ENCODE measurements around the gene FIGLA. TPM values are rescaled to one million over a fixed set of nuclear protein-coding genes. Genes with fewer than 3 reads are reported as not detected.

FIGLA gene
- total and polyA plus RNA-seq, 2 of the 8 experiments (the other 6 are each of a cell fraction or from before 2014, with no cell fraction given): not detected

GRCh38 chr2:70834881-70835280 is 44.4 kb upstream of the FIGLA start:
- Histone ChIP-seq H3K4me3 (ENCODE audit: extremely low read depth in 1 of 4, insufficient read depth in 2 of 4, low read depth in 3 of 4, low read length in 4 of 4) (no peak overlapping the region), H3K9me3 (ENCODE audit: insufficient read depth in 2 of 2, low read depth in 1 of 2, low read length in 1 of 2) (no peaks in the 10 kb centered on the region), H4K8ac (ENCODE audit: extremely low read depth, insufficient read depth, low read length) (no peak overlapping the region), H3K36me3 (ENCODE audit: control insufficient read depth in 2 of 4, insufficient read depth in 4 of 4, low read length in 3 of 4) (no peaks in the 10 kb centered on the region), H3K79me1 (ENCODE audit: low read depth, low read length) (no peaks in the 10 kb centered on the region), H2BK20ac (ENCODE audit: low read length) (no peak overlapping the region), H3K9ac (replicated peaks in 1 of 4; ENCODE audit: extremely low read depth in 1 of 4, low read depth in 3 of 4, low read length in 3 of 4) (no peak overlapping the region), H3K18ac (ENCODE audit: extremely low read depth, low read length) (no peak overlapping the region), H4K5ac (ENCODE audit: insufficient read length, low read depth, low read length) (no peak overlapping the region), H2BK12ac (ENCODE audit: low read depth, low read length) (no peak overlapping the region), H2AK5ac (ENCODE audit: low read depth, low read length) (no peak overlapping the region), H3K23ac (ENCODE audit: insufficient read length) (no peak overlapping the region), H2BK15ac (ENCODE audit: low read length) (no peak overlapping the region), H3K79me2 (ENCODE audit: control insufficient read depth in 1 of 2, insufficient read depth in 2 of 2, low read length in 2 of 2) (no peaks in the 10 kb centered on the region), H2BK120ac (replicated peaks; ENCODE audit: low read depth, low read length) (no peak overlapping the region), H3K27me3 (replicated peaks in 1 of 4; ENCODE audit: control insufficient read depth in 3 of 4, extremely low read depth in 1 of 4, insufficient read depth in 3 of 4, low read length in 3 of 4) (peaks cover 0 to 2% (median under 1%) of the 10 kb centered on the region in 4 experiments; a peak in 2 of 7 replicates), H3K4ac (replicated peaks; ENCODE audit: insufficient read length, low read depth, low read length) (no peak overlapping the region), H4K91ac (replicated peaks; ENCODE audit: insufficient read length, low read length) (no peak overlapping the region), H4K20me1 (replicated peaks in 1 of 2; ENCODE audit: control insufficient read depth in 1 of 2, insufficient read depth in 2 of 2, low read length in 2 of 2) (no peaks in the 10 kb centered on the region), H3K56ac (replicated peaks; ENCODE audit: insufficient read length, low read depth, low read length) (no peak overlapping the region), H3K27ac (ENCODE audit: low read depth, low read length) (no peak overlapping the region), H3K4me1 (replicated peaks in 1 of 4; ENCODE audit: control insufficient read depth in 3 of 4, insufficient read depth in 4 of 4, low read length in 3 of 4) (no peaks in the 10 kb centered on the region), H2BK5ac (ENCODE audit: low read depth, low read length) (no peak overlapping the region), H3K23me2 (ENCODE audit: low read depth, low read length) (no peaks in the 10 kb centered on the region), H3K14ac (ENCODE audit: insufficient read length) (no peak overlapping the region), H2AFZ (ENCODE audit: low read length) (no peak overlapping the region), H3K4me2 (ENCODE audit: insufficient read depth in 1 of 2, low read depth in 2 of 2, low read length in 2 of 2) (no peak overlapping the region)
- DNase-seq (ENCODE audit: low read depth in 1 of 2, low spot score in 2 of 2): peak in 1 of 2 experiments; percentile 14
- ChIA-PET POLR2A (ENCODE audit: partially characterized antibody) (no interaction called here), CTCF (ENCODE audit: partially characterized antibody) (interaction anchor here (0.8 kb wide), 1 partner anchor 113 kb away, joined by 3 read pairs; no protein-coding TSS in a partner anchor)
- FAIRE-seq: no peak
- WGBS, 2 experiments (ENCODE audit: extremely low coverage in 1 of 2, insufficient coverage in 1 of 2, insufficient read length in 1 of 2, insufficient replicate concordance in 2 of 2, low coverage in 1 of 2, low lambda C conversion rate in 2 of 2, missing lambda C conversion rate in 1 of 2): 82% methylated on average over 4 of the region's 4 CpGs; no CpG with 5 or more reads in 1 of the 2 experiments
- TF ChIP-seq TAF1 (IDR thresholded peaks at IDR 0.05; ENCODE audit: low read depth, low read length) (no peak), POLR2A (IDR thresholded peaks at IDR 0.05; ENCODE audit: control extremely low read depth in 1 of 2, low read depth in 2 of 2, low read length in 2 of 2) (no peak), CEBPB (IDR thresholded peaks at IDR 0.05; ENCODE audit: low read depth, low read length) (no peak), NANOG (IDR thresholded peaks at IDR 0.05; ENCODE audit: insufficient read depth, low read depth, low read length, poor library complexity, severe bottlenecking) (no peak), ATF3 (IDR thresholded peaks at IDR 0.05; ENCODE audit: insufficient read depth, low read depth, low read length) (no peak)
